ENCODE measurements around the gene TMEM91. TPM values are rescaled to one million over a fixed set of nuclear protein-coding genes. Genes with fewer than 3 reads are reported as not detected.

The TMEM91 gene
- 13.8 TPM for polyA plus RNA-seq
- long read RNA-seq, donor 1, partial matches to known transcripts: 0 of 4 reads
- long read RNA-seq, donor 1, other reads (novel, unspliced or antisense): 0 of 4 reads
- long read RNA-seq, donor 2, partial matches to known transcripts: 0 of 2 reads
- long read RNA-seq, donor 2, other reads (novel, unspliced or antisense): 0 of 2 reads
- long read RNA-seq, donor 3, partial matches to known transcripts: 0 of 4 reads
- long read RNA-seq, donor 3, other reads (novel, unspliced or antisense): 0 of 4 reads
- long read RNA-seq, donor 4: 0 reads
- long read RNA-seq, donor 5: 0 reads
- long read RNA-seq, donor 6, partial matches to known transcripts: 6 of 8 reads
- long read RNA-seq, donor 6, other reads (novel, unspliced or antisense): 0 of 8 reads
- long read RNA-seq, donor 7, partial matches to known transcripts: 0 of 1 reads
- long read RNA-seq, donor 7, other reads (novel, unspliced or antisense): 0 of 1 reads
- long read RNA-seq, donor 8, partial matches to known transcripts: 0 of 5 reads
- long read RNA-seq, donor 8, other reads (novel, unspliced or antisense): 0 of 5 reads
- long read RNA-seq, donor 9, partial matches to known transcripts: 0 of 3 reads
- long read RNA-seq, donor 9, other reads (novel, unspliced or antisense): 0 of 3 reads
- long read RNA-seq, donor 10, partial matches to known transcripts: 0 of 10 reads
- long read RNA-seq, donor 10, other reads (novel, unspliced or antisense): 8 of 10 reads
- long read RNA-seq, donor 11, partial matches to known transcripts: 0 of 5 reads
- long read RNA-seq, donor 11, other reads (novel, unspliced or antisense): 0 of 5 reads

DNA sequence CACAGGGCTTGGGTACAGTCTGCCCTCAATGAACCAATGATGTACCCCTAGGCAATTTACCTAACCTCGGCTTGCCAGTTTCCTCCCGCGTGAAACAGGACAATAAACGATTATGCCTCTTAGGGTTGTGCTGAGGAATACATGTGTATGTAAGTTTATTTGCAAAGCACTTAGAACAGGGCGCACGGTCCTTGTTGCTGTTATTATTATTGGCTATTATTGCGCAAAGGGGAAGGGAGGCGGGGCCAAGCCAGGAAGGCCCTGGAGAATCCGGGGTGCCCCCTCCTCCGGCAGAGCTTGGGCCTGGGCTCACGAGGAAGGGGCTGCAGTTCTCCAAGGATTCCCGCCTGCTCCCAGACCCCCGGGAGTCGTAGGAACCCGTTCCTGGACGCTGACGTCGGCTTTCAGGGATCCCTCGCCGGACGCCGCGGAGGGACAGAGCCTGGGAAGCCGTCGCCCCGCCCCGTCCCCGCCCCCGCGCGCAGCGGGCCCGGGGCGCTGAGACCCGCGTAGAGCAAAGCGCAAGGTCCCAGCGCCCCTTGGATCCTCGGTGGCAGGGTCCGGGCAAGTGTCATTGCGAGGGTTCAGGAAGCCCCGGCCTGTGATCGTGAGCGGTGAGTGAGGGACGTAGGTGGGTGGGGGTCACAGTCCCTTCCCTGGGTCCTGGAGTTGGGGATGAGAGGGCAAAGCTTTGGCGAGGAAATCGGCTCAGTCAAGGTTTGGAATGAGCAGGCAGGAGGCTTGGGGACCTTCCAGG lies at the start of gene TMEM91:
Gene TMEM91 (plus strand): TSS at position 293 of the 757 bp plus-strand sequence. CDS start 1,777 bp downstream, outside the sequence.
- Histone ChIP-seq H3K9me3 (ENCODE audit: control insufficient read depth, low read depth, low read length) (no peaks in the 10 kb centered on the region), H3K27ac (ENCODE audit: low read length) (no peak within 1 kb of the TSS), H3K36me3 (ENCODE audit: control insufficient read depth, insufficient read depth, low read length) (no peaks in the 10 kb centered on the region), H3K27me3 (ENCODE audit: control insufficient read depth, insufficient read depth, low read length) (no peaks in the 10 kb centered on the region), H3K4me3 (ENCODE audit: low read length) (peak within 1 kb of the TSS; percentile 43), H3K4me1 (ENCODE audit: control insufficient read depth, insufficient read depth, low read length) (peaks cover 3% of the 10 kb centered on the region)
- DNase-seq: peak in 1 of 2 donors; percentile 71
- WGBS (ENCODE audit: insufficient coverage, low lambda C conversion rate): no CpG with 5 or more reads among the region's 47 CpGs

DNA sequence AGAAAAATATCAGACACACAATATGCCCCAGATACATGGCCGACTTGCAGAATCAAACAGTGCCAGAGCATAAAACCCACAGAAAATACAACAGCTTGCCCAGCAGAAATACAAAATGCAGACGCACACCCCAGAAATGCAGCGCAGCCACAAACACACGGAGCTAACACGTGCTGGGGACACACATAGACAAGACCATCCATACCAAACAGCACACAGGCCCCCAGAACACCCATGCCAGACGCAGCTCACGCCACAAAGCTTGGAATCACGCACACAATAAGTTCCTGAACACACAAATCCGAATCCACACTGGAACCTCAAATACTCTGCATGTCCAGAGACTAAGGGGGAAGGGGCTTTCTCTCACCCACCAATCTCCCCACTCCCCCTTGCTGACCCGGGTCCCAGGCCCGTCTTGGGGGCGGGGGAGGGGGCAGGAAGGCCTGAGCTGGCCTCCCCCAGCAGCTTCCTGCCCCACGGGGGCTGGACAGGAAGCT lies 49.2 kb upstream of the TMEM91 start:
- DNase-seq: no peak
- Histone ChIP-seq H3K27ac (ENCODE audit: low read length) (no peak overlapping the region), H3K4me1 (ENCODE audit: control insufficient read depth, insufficient read depth, low read length) (peaks cover 40% of the 10 kb centered on the region), H3K36me3 (ENCODE audit: control insufficient read depth, insufficient read depth, low read length) (peaks cover 8% of the 10 kb centered on the region), H3K4me3 (ENCODE audit: low read length) (peak overlapping the region; percentile 30), H3K27me3 (ENCODE audit: control insufficient read depth, insufficient read depth, low read length) (peaks cover 38% of the 10 kb centered on the region), H3K9me3 (ENCODE audit: control insufficient read depth, low read depth, low read length) (peaks cover 6% of the 10 kb centered on the region)
- WGBS (ENCODE audit: insufficient coverage, low lambda C conversion rate): no CpG with 5 or more reads among the region's 13 CpGs

DNA sequence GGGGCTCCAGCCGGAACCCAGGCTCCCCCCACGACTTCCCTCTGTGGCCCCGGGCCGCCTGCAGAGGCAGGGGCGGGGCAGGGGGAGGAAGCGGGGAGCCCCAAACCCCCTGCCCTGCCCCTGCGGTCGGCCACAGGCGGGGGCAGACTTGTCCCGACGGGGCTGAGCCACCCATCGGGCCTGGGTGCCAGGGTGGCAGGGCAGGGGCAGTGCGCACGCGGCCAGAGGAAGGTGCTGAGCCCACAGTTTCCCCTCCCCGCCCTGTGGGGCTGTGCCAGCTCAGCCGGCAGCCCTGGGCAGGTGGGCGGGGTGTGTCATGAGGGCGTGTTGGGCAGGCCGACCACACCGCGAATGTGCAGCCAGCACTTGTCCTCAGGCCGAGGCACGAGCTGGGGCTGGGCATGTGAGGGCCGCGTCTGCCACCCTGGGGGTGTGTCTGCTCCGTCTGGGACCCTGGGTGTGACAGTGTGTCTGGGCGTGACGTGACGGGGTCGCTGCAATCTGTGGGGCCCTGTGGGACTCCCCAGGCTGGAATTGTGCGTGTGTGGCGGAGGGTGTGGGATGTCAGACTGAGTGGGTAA lies 48.7 kb upstream of the TMEM91 start:
- peak; percentile 62 to 75 for DNase-seq
- Histone ChIP-seq H3K4me1 (ENCODE audit: control insufficient read depth, insufficient read depth, low read length) (peaks cover 40% of the 10 kb centered on the region), H3K9me3 (ENCODE audit: control insufficient read depth, low read depth, low read length) (peaks cover 6% of the 10 kb centered on the region), H3K36me3 (ENCODE audit: control insufficient read depth, insufficient read depth, low read length) (peaks cover 3% of the 10 kb centered on the region), H3K4me3 (ENCODE audit: low read length) (peak overlapping the region; percentile 30), H3K27me3 (ENCODE audit: control insufficient read depth, insufficient read depth, low read length) (peaks cover 41% of the 10 kb centered on the region), H3K27ac (ENCODE audit: low read length) (no peak overlapping the region)
- WGBS (ENCODE audit: insufficient coverage, low lambda C conversion rate): no CpG with 5 or more reads among the region's 33 CpGs

DNA sequence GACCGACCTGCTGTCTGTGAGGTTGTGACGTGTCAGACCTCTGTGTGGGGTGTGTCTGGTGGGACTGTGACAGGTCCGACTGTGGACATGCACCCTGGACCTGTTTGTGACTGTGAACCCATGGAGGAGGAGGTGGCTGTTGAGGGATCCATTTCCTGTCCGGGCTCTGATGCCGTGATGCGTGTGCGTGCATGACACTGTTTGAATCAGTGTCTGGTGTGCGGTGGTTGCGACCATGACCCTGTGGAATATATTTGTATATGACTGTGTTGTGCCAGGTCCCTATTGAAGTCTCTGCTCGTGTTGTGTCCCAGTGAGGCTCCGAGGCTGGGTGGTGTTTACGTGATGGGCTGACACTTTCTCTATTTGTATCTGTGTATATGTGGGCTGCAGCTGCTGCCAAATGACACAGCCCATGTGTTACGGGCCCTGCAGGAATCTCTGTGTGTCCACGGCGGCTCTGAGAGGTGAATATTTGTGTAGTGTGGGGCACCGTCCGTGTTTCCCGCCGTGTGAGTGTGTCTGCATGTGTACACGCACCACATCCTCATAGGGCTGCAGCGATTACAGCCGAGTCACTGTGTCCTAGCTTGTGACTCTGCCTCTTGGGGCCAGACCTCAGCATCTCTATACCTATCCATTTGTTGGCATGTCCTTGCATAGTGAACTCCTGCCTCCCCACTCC lies 48.0 kb upstream of the TMEM91 start:
- peaks cover 6% of the 10 kb centered on the region for H3K9me3 ChIP-seq (ENCODE audit: control insufficient read depth, low read depth, low read length)
- H3K36me3 ChIP-seq (ENCODE audit: control insufficient read depth, insufficient read depth, low read length): no peaks in the 10 kb centered on the region
- DNase-seq: no peak
- H3K4me1 ChIP-seq (ENCODE audit: control insufficient read depth, insufficient read depth, low read length): peaks cover 35% of the 10 kb centered on the region
- H3K27me3 ChIP-seq (ENCODE audit: control insufficient read depth, insufficient read depth, low read length): peaks cover 41% of the 10 kb centered on the region
- WGBS (ENCODE audit: insufficient coverage, low lambda C conversion rate): no CpG with 5 or more reads among the region's 22 CpGs
- H3K4me3 ChIP-seq (ENCODE audit: low read length): no peak overlapping the region
- H3K27ac ChIP-seq (ENCODE audit: low read length): no peak overlapping the region

DNA sequence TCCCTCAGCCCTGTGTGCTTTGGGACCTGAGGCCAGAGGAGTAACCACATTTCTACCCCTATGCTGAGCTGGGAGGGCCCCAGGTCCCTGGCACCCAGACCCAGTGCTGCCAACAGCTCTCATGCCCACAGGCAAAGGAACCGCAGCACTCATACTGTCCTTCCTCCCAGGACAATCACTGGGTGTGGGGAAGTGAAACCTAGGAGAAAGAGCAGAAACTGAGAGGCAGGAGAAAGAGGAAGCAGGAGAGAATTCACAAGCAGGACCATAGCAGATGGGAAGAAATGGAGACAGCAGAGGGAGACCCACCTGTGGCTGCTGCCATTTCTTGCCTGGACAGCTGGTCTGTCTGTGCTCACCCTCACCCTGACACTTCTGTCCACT lies 47.5 kb upstream of the TMEM91 start:
- Histone ChIP-seq H3K36me3 (ENCODE audit: control insufficient read depth, insufficient read depth, low read length) (no peaks in the 10 kb centered on the region), H3K4me1 (ENCODE audit: control insufficient read depth, insufficient read depth, low read length) (peaks cover 32% of the 10 kb centered on the region), H3K27me3 (ENCODE audit: control insufficient read depth, insufficient read depth, low read length) (peaks cover 41% of the 10 kb centered on the region), H3K27ac (ENCODE audit: low read length) (no peak overlapping the region), H3K4me3 (ENCODE audit: low read length) (no peak overlapping the region), H3K9me3 (ENCODE audit: control insufficient read depth, low read depth, low read length) (peaks cover 6% of the 10 kb centered on the region)
- no CpG with 5 or more reads among the region's 1 CpG for WGBS (ENCODE audit: insufficient coverage, low lambda C conversion rate)
- DNase-seq: no peak

DNA sequence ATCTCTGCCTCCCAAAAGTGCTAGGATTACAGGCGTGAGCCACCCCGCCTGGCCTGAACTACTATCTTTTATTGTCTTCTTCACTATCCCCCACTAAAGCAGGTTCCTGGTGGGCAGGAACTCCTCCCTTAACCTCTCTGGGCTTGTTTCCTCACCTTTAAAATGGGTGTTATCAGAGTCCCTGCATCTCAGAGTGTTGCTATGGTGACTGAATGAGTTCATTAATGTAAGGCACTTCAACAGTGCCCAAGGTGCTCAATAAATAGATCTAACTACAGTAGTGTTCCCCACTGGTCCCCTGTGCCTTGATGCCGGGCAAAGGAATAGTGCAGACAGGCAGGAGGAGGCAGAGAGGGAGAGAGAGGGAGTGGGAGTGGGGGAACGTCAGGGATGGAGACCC lies 45.9 kb upstream of the TMEM91 start:
- Histone ChIP-seq H3K36me3 (ENCODE audit: control insufficient read depth, insufficient read depth, low read length) (no peaks in the 10 kb centered on the region), H3K27me3 (ENCODE audit: control insufficient read depth, insufficient read depth, low read length) (peaks cover 38% of the 10 kb centered on the region), H3K4me1 (ENCODE audit: control insufficient read depth, insufficient read depth, low read length) (peaks cover 24% of the 10 kb centered on the region), H3K9me3 (ENCODE audit: control insufficient read depth, low read depth, low read length) (peaks cover 6% of the 10 kb centered on the region), H3K27ac (ENCODE audit: low read length) (no peak overlapping the region), H3K4me3 (ENCODE audit: low read length) (no peak overlapping the region)
- no CpG with 5 or more reads among the region's 4 CpGs for WGBS (ENCODE audit: insufficient coverage, low lambda C conversion rate)
- no peak for DNase-seq

DNA sequence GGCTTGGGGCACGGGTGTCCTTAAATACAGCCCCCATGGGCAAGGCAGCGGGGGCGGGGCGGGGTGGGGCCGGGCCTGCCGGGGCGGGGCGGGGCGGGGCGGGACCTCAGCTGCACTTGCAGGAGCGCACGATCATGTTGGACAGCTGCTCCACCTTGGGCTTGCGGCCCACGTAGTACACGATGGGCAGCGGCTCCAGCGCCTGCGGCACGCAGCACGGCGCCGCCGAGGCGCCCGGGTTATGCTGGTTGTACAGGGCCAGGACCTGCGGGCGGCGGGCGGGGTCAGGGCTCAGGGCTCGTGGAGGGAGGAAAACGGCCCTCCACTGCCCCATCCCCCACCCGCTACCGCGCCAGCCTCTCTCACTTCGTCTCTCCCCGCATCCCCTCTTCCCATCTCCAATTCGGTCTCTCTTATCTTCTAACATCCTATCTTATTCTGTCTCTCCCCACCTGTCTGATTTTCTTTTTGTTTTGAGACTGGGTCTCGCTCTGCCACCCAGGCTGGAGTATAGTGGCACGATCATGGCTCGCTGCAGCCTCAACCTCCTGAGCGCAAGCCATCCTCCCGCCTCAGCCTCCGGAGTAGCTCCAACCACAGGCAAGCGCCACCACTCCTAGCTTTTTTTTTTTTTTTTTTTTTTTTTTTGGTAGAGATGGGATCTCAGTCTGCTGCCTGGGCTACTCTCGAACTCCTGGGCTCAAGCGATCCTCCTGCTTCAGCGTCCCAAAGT lies 45.2 kb upstream of the TMEM91 start:
- Histone ChIP-seq H3K27me3 (ENCODE audit: control insufficient read depth, insufficient read depth, low read length) (peaks cover 32% of the 10 kb centered on the region), H3K36me3 (ENCODE audit: control insufficient read depth, insufficient read depth, low read length) (no peaks in the 10 kb centered on the region), H3K9me3 (ENCODE audit: control insufficient read depth, low read depth, low read length) (no peaks in the 10 kb centered on the region), H3K27ac (ENCODE audit: low read length) (no peak overlapping the region), H3K4me1 (ENCODE audit: control insufficient read depth, insufficient read depth, low read length) (peaks cover 18% of the 10 kb centered on the region), H3K4me3 (ENCODE audit: low read length) (no peak overlapping the region)
- no peak for DNase-seq
- 20% methylated on average over 1 of the region's 47 CpGs for WGBS (ENCODE audit: insufficient coverage, low lambda C conversion rate)

DNA sequence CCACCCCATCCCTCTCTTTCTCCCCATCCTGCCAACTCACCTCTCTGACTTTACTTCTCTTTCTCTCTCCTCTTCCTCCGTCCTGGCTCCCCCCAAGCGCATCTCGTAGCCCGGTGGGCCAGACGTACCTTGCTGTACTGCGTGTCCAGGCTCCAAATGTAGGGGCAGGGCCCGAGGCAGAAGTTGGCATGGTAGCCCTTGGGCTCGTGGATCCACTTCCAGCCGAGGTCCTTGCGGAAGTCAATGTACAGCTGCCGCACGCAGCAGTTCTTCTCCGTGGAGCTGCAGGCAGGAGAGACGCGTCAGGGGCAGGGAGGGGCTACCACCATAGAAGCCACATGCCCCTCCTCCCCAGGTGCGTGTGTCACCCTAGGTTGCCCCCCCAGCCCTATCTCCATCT lies 44.3 kb upstream of the TMEM91 start:
- 93% methylated on average over 3 of the region's 16 CpGs for whole genome bisulfite sequencing (ENCODE audit: insufficient coverage, low lambda C conversion rate)
- H3K36me3 ChIP-seq (ENCODE audit: control insufficient read depth, insufficient read depth, low read length): no peaks in the 10 kb centered on the region

DNA sequence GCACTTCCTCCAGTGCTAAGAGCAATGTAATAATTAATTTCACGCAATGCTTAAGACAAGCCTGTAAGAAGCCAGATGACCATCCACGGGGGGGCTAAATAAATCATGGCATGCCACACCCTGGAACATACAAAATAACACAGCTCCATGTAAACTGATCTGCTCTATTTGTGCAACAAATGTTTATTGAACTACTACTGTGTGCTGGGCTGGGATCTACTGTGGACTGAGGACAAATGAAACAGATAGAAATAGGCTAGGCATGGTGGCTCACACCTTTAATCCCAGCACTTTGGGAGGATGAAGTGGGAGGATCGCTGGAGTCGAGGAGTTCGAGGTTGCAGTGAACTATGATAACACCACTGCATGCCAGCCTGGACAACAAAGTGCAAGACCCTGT lies 43.9 kb upstream of the TMEM91 start:
- no peaks in the 10 kb centered on the region for H3K9me3 ChIP-seq (ENCODE audit: control insufficient read depth, low read depth, low read length)
- peaks cover 8% of the 10 kb centered on the region for H3K4me1 ChIP-seq (ENCODE audit: control insufficient read depth, insufficient read depth, low read length)
- no peak overlapping the region for H3K27ac ChIP-seq (ENCODE audit: low read length)
- H3K27me3 ChIP-seq (ENCODE audit: control insufficient read depth, insufficient read depth, low read length): peaks cover 19% of the 10 kb centered on the region
- no peaks in the 10 kb centered on the region for H3K36me3 ChIP-seq (ENCODE audit: control insufficient read depth, insufficient read depth, low read length)
- no peak for DNase-seq
- WGBS (ENCODE audit: insufficient coverage, low lambda C conversion rate): no CpG with 5 or more reads among the region's 5 CpGs
- H3K4me3 ChIP-seq (ENCODE audit: low read length): no peak overlapping the region

More for the DNA sequence above, 44.3 kb upstream of the TMEM91 start:
- Histone ChIP-seq H3K27me3 (ENCODE audit: control insufficient read depth, insufficient read depth, low read length) (peaks cover 23% of the 10 kb centered on the region), H3K4me1 (ENCODE audit: control insufficient read depth, insufficient read depth, low read length) (peaks cover 12% of the 10 kb centered on the region), H3K9me3 (ENCODE audit: control insufficient read depth, low read depth, low read length) (no peaks in the 10 kb centered on the region), H3K4me3 (ENCODE audit: low read length) (no peak overlapping the region), H3K27ac (ENCODE audit: low read length) (no peak overlapping the region)
- DNase-seq: no peak

Measured in large intestine (tissue), 12 donors.